Posterior cingulate gyrus (tissue), 11 donors: ENCODE results near the gene ENKUR.
"Not testable (repeated sequence)": the region's sequence is repeated elsewhere in the genome, so short reads cannot be mapped to it uniquely, and the experiment has no call there.

Experiments
- DNase-seq, 10 donors: peaks; one replicate each; pipeline versions ENCODE4 v3.0.0 to v3.0.0-alpha.2; 2020 to 2021; ENCODE audit warnings: mixed read lengths in 3 of 10
- intact Hi-C: fragments of 100-400 bp; cut with DNase I; formaldehyde crosslinking; loops from one replicate; pipeline ENCODE4 v1.15.1; 2023

Gene ENKUR

DNA sequence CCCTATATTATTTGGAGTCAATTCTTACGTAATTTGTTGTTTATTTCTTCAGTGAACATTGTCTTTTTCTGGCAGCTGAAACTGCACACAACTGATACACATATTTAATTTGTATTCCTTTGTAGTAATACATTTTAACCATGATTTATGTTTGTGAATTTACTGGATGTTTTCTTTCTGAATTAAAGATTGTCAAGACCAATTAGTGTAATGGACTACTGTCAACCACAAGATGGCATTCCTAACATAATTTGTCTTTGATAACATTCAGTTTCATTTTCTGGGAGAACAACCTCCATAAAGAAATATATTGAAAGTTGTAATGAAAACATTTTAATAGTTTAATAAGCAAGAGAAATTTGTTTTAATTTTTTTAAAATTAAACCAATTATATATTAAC, 10.5 kb upstream of the ENKUR start:
- DNase-seq: no peak
- intact Hi-C loops: loop anchor here (2.0 to 5.0 kb wide), 2 partner anchors 54 to 201 kb away; no protein-coding TSS in a partner anchor

DNA sequence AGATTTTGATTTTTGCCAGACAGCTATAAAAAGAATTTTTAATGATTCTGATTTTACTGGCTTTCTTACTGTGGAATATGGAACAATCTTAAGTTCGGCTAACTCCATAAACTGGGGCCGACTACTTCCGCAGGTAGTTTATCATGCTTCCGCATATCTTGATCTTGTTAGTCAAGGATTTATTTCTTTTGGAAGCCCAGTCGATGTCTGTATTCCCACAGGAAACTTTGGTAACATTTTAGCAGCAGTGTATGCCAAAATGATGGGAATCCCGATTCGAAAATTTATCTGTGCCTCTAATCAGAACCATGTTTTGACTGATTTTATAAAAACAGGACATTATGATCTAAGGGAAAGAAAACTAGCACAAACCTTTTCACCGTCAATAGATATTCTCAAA, 8.6 kb upstream of the ENKUR start:
- no peak for DNase-seq
- intact Hi-C loops: no loop called here

DNA sequence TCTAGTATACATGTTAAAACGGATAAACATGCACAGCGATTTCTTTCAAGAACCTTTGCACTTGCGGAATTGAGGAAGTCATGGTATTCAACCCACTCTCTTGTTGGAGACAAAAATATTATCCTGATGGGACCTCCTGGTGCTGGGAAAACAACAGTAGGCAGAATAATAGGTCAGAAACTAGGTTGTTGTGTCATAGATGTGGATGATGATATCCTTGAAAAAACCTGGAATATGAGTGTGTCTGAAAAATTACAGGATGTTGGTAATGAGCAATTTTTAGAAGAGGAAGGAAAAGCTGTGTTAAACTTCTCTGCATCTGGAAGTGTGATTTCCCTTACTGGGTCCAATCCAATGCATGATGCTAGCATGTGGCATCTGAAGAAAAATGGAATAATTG, 7.3 kb upstream of the ENKUR start:
- no peak for DNase-seq
- intact Hi-C loops: no loop called here

DNA sequence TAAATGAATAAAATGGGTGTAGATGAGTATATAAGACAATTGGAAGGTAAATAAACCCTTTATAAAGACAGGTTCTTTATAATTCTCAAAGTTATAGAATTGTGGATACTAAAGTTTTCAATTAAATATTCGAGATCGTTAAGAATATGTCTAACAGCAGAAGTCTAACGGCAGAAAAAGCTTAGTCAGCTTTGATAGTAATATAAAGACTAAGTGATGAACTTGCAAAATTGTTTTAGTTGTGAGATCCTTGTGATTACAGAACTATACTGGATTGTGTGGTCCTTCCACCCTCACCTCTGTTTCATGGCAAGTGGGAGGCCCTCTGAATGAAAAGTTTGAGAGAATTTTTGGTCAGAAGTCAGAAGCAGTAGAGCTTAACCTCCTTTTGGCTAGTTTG, 2.7 kb upstream of the ENKUR start:
- intact Hi-C loops: loop anchor here (5.0 to 10.0 kb wide), 2 partner anchors 64 to 296 kb away; partner anchors contain the start of genes ARHGAP21 and PRTFDC1
- no peak for DNase-seq

DNA sequence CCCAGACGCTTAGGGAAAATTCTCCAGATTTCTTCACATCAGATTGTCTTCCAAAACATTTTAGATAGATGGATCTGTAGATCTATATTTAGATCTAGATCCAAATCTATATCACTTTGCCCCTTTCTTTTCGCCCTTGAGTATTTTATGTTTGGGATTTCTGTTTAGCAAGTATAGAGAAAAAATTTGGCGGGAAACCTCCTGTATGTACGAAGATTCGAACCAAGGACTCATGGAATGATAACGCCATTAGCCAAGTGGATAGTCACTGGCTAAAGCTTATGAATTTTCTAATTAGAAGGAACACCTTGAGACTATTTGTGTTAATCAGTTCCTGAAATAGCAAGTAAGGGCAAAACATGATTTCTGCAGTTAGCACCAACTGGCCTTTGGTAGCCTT, 1.7 kb upstream of the ENKUR start:
- no peak for DNase-seq
- intact Hi-C loops: loop anchor here (5.0 to 10.0 kb wide), 2 partner anchors 63 to 295 kb away; partner anchors contain the start of genes ARHGAP21 and PRTFDC1

- intact Hi-C loops: loop anchor here (5.0 to 10.0 kb wide), 2 partner anchors 62 to 295 kb away; partner anchors contain the start of genes ARHGAP21 and PRTFDC1
- peak in 5 of 10 donors; percentile 10 to 62 (median 18) for DNase-seq
Observed at GRCh38 chr10:25017154-25017590, 1.2 kb upstream of the ENKUR start.

DNA sequence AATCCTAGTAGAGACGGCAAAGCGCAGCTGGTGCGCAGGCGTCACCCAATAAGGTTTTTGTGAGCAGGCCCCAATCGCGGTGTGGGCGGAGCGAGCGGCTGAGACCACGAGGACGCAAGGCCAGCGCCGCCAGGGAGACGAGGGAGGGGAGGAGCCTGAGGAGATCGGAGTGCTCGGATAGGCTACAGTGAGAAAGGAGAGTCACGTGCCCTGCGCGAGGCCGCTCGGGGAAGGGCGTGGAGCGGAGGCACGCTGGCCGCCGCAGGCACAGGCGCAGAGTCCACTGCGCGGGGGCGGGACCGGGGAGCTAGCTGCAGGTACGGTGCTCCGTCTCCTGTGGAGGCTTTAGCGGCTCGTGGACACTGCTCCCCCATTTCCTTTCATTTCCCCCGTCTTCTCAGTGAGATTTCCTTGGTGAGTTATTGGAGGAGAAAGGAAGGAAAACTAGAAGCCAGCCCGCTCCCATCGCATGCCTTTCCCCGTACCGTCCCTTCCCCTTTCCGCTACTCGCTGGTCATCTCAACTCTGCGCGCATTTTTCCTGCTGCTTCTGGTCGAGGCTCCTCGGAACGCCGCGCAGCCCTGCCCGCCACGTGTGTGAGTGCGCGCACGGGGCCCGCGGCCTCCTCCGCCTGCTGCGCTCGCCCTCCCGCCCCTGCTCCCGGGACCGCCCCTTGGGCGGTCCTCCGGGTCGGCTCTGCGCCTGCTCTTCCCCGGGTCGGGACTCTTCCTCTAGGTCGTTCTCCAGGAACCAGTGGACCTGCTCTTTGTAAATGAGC, 607 bp upstream of the ENKUR start, which contains the start of gene THNSL1:
TSS of gene THNSL1 (plus strand) at position 237 of the 778 bp plus-strand sequence. CDS start 6,612 bp downstream, outside the sequence.
- peak; percentile 96 to 100 (median 98) for DNase-seq
- intact Hi-C loops: loop anchor here (5.0 to 10.0 kb wide), 2 partner anchors 62 to 294 kb away; partner anchors contain the start of genes ARHGAP21 and PRTFDC1

- DNase-seq: no peak
- intact Hi-C loops: loop anchor here (10.0 kb wide), 1 partner anchor 60 kb away; the partner anchor contains the start of gene PRTFDC1
Observed at GRCh38 chr10:25014579-25014978, 1.4 kb downstream of the ENKUR start.

GRCh38 chr10:25011591-25011990, 4.4 kb downstream of the ENKUR start:
- DNase-seq: not testable (repeated sequence)
- intact Hi-C loops: loop anchor here (10.0 kb wide), 1 partner anchor 57 kb away; the partner anchor contains the start of gene PRTFDC1

GRCh38 chr10:24998044-24998443, 17.9 kb downstream of the ENKUR start:
- DNase-seq: no peak
- intact Hi-C loops: no loop called here

GRCh38 chr10:24995072-24995471, 20.9 kb downstream of the ENKUR start:
- intact Hi-C loops: no loop called here
- no peak for DNase-seq

DNA sequence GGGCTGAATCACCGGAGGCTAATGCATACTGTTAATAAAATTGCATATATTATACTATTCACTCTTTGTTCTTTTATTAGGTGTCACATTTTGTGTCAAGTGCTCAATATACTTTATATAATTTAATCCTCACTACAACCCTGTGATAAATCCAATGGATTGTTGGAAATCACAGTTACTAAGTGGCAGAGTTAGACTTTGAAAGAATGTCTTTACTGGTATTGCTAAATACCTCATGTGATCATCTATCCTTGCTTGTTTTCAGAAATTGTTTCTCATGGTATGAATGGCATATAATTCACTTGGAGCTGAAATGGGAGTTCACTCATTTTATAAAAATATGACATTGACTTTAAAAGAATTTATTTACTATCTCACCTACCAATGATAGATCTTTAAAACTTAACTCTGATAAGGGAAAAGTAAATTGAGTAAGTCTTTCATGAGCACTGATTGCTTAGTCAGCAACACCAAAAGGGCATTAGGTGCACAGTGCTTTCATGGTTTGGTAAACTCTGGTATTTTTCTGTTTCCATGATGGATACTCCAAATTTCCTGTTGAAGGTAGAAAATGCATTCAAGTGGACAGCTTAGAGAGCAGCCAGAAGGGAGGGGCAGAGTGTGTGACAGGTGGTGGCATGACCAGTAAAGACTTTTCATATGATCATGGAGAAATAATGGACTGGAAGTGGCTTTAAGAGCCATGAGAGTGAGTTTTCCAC, 22.6 kb downstream of the ENKUR start:
- no peak for DNase-seq
- intact Hi-C loops: loop anchor here (5.0 kb wide), 1 partner anchor 351 kb away; no protein-coding TSS in a partner anchor

DNA sequence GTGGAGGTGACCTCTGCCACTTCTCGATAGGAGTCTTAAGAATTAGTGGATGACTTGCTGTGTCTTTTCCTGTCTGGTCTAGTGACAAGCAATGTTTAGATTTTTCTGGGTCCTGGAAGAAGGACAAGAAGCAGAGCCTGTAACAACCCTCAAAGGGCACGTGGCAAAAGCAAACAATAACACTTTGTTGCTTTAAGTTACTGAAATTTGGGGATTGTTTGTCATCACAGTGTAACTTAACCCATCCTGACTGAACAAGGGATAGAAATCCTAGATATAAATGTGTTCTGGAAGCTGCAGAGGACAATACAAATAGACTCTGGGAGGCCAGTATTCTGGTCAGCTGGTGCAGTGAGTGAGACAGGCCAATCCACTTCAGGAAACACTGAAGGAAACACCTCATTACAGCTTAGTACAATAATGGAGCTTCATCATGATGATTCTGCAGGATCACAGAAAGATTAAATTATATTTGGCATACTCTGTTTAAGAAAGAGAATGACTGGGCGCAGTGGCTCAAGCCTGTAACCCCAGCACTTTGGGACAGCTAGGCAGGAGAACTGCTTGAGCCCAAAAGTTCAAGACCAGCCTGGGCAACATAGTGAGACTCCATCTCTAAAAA, 23.3 kb downstream of the ENKUR start:
- DNase-seq: no peak
- intact Hi-C loops: loop anchor here (5.0 kb wide), 1 partner anchor 350 kb away; no protein-coding TSS in a partner anchor

DNA sequence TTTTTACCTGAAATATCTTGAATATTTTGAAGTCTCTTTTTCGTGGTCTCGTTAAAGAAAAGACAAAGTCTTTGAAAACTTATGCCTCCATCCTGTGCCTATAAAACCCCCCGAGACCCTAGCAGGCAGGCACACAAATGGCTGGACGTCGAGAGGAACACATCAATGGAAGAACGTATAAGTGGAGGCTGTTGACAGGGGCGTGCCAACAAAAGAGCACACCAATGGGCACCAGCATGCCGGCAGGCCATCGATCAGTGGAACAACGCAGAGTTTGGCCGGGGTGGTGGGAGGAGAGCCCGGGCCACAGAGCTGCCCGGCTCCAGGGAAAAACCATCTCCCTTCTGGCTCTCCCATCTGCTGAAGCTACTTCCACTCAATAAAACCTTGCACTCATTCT, 24.7 kb downstream of the ENKUR start:
- intact Hi-C loops: loop anchor here (5.0 kb wide), 1 partner anchor 349 kb away; no protein-coding TSS in a partner anchor
- DNase-seq: peak in 1 of 10 donors; percentile 73

DNA sequence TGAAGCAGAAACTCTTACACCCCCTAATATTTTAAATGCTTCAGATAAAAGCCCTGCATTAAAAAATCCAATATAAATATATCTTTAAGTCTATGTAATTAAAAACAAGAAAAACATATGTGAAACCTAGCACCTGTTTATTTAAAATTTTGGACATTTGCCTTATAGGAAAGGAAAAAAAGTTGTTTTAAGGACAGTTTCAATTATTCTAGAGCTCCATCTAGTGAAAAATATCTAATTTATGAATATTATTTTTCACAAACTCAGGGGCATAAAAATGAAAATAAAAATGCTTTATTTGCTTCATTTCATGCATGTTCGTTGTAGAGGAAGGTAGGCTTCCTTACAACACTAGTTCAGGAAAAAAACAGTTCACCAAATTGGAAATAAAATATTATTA, 26.1 kb downstream of the ENKUR start:
- intact Hi-C loops: loop anchor here (5.0 to 10.0 kb wide), 2 partner anchors 265 to 348 kb away; partner anchors contain the start of gene ARHGAP21
- DNase-seq: no peak

GRCh38 chr10:24988831-24989640, 26.9 kb downstream of the ENKUR start:
- peak in 3 of 10 donors; percentile 5 to 82 (median 20) for DNase-seq
- intact Hi-C loops: loop anchor here (10.0 kb wide), 1 partner anchor 264 kb away; the partner anchor contains the start of gene ARHGAP21

- no peak for DNase-seq
- intact Hi-C loops: loop anchor here (10.0 kb wide), 1 partner anchor 260 kb away; the partner anchor contains the start of gene ARHGAP21
Observed at GRCh38 chr10:24984906-24985305, 31.1 kb downstream of the ENKUR start.

DNA sequence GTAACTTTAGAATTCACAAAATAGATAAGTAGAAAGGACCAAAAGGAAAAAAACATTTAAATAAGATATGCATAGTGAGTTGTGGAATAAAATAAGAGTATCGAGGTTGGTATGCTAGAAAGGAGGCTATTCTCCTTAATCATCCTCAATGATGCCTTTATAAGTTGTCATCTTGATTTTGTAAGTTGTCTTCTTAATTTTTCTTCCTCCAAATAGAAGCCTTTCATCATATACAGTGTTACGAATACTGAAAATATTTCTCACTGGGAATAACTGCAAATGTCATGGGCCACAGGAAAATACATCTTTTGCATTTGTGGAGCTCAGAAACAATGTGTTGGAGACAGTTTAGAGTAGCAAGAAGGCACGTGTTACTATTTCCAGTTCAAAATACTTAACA, 32.0 kb downstream of the ENKUR start:
- intact Hi-C loops: loop anchor here (10.0 kb wide), 1 partner anchor 259 kb away; the partner anchor contains the start of gene ARHGAP21

DNA sequence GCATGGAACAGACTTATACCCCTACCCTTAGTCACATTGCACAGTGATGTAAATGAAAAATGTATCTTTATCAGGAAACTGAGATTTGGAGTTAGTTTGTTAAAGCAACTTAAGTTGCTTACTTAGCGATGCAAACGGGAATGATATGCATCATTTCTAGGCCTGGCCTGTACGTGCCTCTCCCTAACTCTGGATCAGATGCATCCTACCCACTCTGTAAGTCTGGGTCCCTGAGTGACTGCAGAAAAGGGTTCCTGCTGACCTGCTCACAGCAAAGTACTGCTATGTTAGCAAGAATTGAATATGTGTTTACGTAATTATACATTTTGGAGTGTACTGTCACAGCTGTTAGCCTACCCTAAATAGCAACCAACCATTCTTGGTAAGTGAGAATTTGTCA, 32.8 kb downstream of the ENKUR start:
- DNase-seq: no peak
- intact Hi-C loops: loop anchor here (10.0 kb wide), 1 partner anchor 258 kb away; the partner anchor contains the start of gene ARHGAP21

More for the DNA sequence above, 32.0 kb downstream of the ENKUR start:
- DNase-seq: no peak
